HepG2 (cell line): Measurements from ENCODE around the gene PREX1. TPM values are rescaled to one million over a fixed set of nuclear protein-coding genes. Genes with fewer than 3 reads are reported as not detected.

Experiments
- ATAC-seq: fragments of 200-7000 bp; cut with Tn5 transposase; 3 replicates; pipeline ENCODE4 v1.9.1; 2020; ENCODE audit warnings: mild to moderate bottlenecking, moderate library complexity
- BruUV-seq: library from RNA; stranded (reverse); fragments of 400-500 nt; replicated peaks from 2 replicates; lab custom pipeline; 2021; lab: Mats Ljungman, UMichigan
- CTCF ChIA-PET: fragments of 300-600 bp; formaldehyde crosslinking; extraction: SDS; loops from one replicate; lab custom pipeline; 2021; ENCODE audit warnings: low total read pairs, inconsistent platforms, low intra/inter-chr PET ratio; lab: Yijun Ruan, JAX
- POLR2A ChIA-PET: fragments of 350-600 bp; sonication (Branson Sonifier 250); formaldehyde crosslinking; loops from one replicate; lab custom pipeline; 2020; ENCODE audit warnings: antibody characterized with exemption, inconsistent platforms; lab: Yijun Ruan, JAX
- DNase-seq: peaks from one replicate; pipeline ENCODE4 v3.0.0-alpha.2; 2015; ENCODE audit warnings: low spot score
- FAIRE-seq: peaks from 3 replicates; lab custom pipeline; 2011; peaks lifted over from hg19 to GRCh38; lab: Jason Lieb, UNC
- H2AFZ ChIP-seq: one replicate; pipeline ENCODE4 v1.6.1; 2011; ENCODE audit warnings: low read length, inconsistent platforms
- H3K27ac ChIP-seq: fragments of 300-600 bp; 3 replicates; pipeline ENCODE4 v1.8.0; 2011; ENCODE audit warnings: mixed run types, mild to moderate bottlenecking, mixed read lengths, low read length, inconsistent platforms; ENCODE audit not compliant: insufficient read depth; ENCODE audit errors: extremely low read length
- H3K27me3 ChIP-seq, 2 experiments: fragments of 200-600 bp in 1 of 2; 2 replicates in 1 of 2; 3 replicates in 1 of 2; pipeline versions ENCODE4 v1.6.0 to v1.8.0; 2011; ENCODE audit warnings: low read length in 2 of 2, mild to moderate bottlenecking in 2 of 2, moderate library complexity in 2 of 2, inconsistent platforms in 1 of 2; ENCODE audit not compliant: insufficient read depth in 2 of 2, control insufficient read depth in 1 of 2
- H3K36me3 ChIP-seq, 2 experiments: fragments of 200-600 bp in 1 of 2; replicated peaks in 1 of 2; 2 replicates in 1 of 2; 3 replicates in 1 of 2; pipeline versions ENCODE4 v1.5.1 to v1.8.0; 2011; ENCODE audit warnings: low read length in 2 of 2, inconsistent platforms in 1 of 2; ENCODE audit not compliant: insufficient read depth in 2 of 2, control insufficient read depth in 1 of 2
- H3K4me1 ChIP-seq: 2 replicates; pipeline ENCODE4 v1.5.1; 2012; ENCODE audit warnings: low read length, inconsistent platforms; ENCODE audit not compliant: insufficient read depth
- H3K4me2 ChIP-seq: 2 replicates; pipeline ENCODE4 v1.6.0; 2011; ENCODE audit warnings: low read depth, low read length, inconsistent platforms
- H3K4me3 ChIP-seq, 3 experiments: fragments of 200-600 bp in 1 of 3; sonication (generic), shearing (Covaris generic) in 1 of 3; replicated peaks in 1 of 3; 2 replicates each; pipeline ENCODE4 v1.5.1; 2011 to 2016; ENCODE audit warnings: low read length in 3 of 3, inconsistent platforms in 2 of 3, low read depth in 2 of 3, mild to moderate bottlenecking in 2 of 3, control low read depth in 1 of 3, mixed read lengths in 1 of 3; ENCODE audit not compliant: insufficient read depth in 1 of 3
- H3K79me2 ChIP-seq: one replicate; pipeline ENCODE4 v1.6.1; 2011; ENCODE audit warnings: low read length, inconsistent platforms; ENCODE audit not compliant: insufficient read depth
- H3K9ac ChIP-seq: 2 replicates; pipeline ENCODE4 v1.6.0; 2011; ENCODE audit warnings: mild to moderate bottlenecking, low read depth, low read length, inconsistent platforms; ENCODE audit not compliant: insufficient read depth
- H3K9me3 ChIP-seq: 2 replicates; pipeline ENCODE4 v1.5.1; 2012; ENCODE audit warnings: mild to moderate bottlenecking, low read length
- H4K20me1 ChIP-seq: 2 replicates; pipeline ENCODE4 v1.6.0; 2011; ENCODE audit warnings: inconsistent platforms, mild to moderate bottlenecking, low read length, moderate library complexity; ENCODE audit not compliant: insufficient read depth
- CBX1 ChIP-seq: IDR thresholded peaks from one replicate; pipeline ENCODE4 v1.6.1; 2016; ENCODE audit warnings: antibody characterized with exemption, low read depth
- FLYWCH1 ChIP-seq: sonication (generic); formaldehyde crosslinking; IDR thresholded peaks from 2 replicates; pipeline ENCODE4 v1.8.1; 2023; ENCODE audit warnings: mild to moderate bottlenecking, missing genetic modification reagents
- NAIF1 ChIP-seq: sonication (generic); formaldehyde crosslinking; IDR thresholded peaks from 2 replicates; pipeline ENCODE4 v1.5.0; 2020; ENCODE audit warnings: mild to moderate bottlenecking, missing genetic modification reagents, borderline replicate concordance
- PAXIP1 ChIP-seq: sonication (generic); formaldehyde crosslinking; conservative IDR thresholded peaks from 2 replicates; pipeline ENCODE4 v1.4.0; 2020; ENCODE audit warnings: mild to moderate bottlenecking, missing genetic modification reagents, moderate library complexity
- PCBP1 ChIP-seq: fragments of 200-400 bp; formaldehyde crosslinking; IDR thresholded peaks from 2 replicates; pipeline ENCODE4 v1.6.1; 2017; ENCODE audit warnings: mild to moderate bottlenecking, low read depth, low read length, borderline replicate concordance
- REST ChIP-seq, 2 experiments: IDR thresholded peaks; 2 replicates each; pipeline ENCODE4 v1.6.1; 2011 to 2012; ENCODE audit warnings: low read length in 2 of 2, borderline replicate concordance in 1 of 2, low read depth in 1 of 2, mild to moderate bottlenecking in 1 of 2, moderate library complexity in 1 of 2
- ZBED4 ChIP-seq: sonication (generic); formaldehyde crosslinking; IDR thresholded peaks from 2 replicates; pipeline ENCODE4 v1.4.0; 2020; ENCODE audit warnings: missing genetic modification reagents, borderline replicate concordance
- ZNF121 ChIP-seq: sonication (generic); formaldehyde crosslinking; IDR thresholded peaks from 2 replicates; pipeline ENCODE4 v1.5.0; 2020; ENCODE audit warnings: mild to moderate bottlenecking, missing genetic modification reagents
- ZNF350 ChIP-seq: sonication (generic); formaldehyde crosslinking; IDR thresholded peaks from 2 replicates; pipeline ENCODE4 v1.4.0; 2020; ENCODE audit warnings: mild to moderate bottlenecking, low read depth, missing genetic modification reagents, borderline replicate concordance
- ZNF362 ChIP-seq: sonication (generic); formaldehyde crosslinking; IDR thresholded peaks from 2 replicates; pipeline ENCODE4 v1.4.0; 2020; ENCODE audit warnings: missing genetic modification reagents, mild to moderate bottlenecking, borderline replicate concordance
- ZNF644 ChIP-seq: IDR thresholded peaks from 2 replicates; pipeline ENCODE4 v1.6.1; 2016; ENCODE audit warnings: low read depth
- ZNF747 ChIP-seq: sonication (generic); formaldehyde crosslinking; IDR thresholded peaks from 2 replicates; pipeline ENCODE4 v1.8.1; 2023; ENCODE audit warnings: missing genetic modification reagents, mild to moderate bottlenecking, borderline replicate concordance
- WGBS: methylation state at CpG from one replicate; pipeline ENCODE4 v1.1.6; 2017; ENCODE audit warnings: low lambda C conversion rate; 5-methylcytosine and 5-hydroxymethylcytosine counted together
- in situ Hi-C: cut with HindIII; loops from 2 replicates; pipeline ENCODE4 v1.10.0; 2017; ENCODE audit warnings: low pct_unique_long_range_greater_than_20kb; ENCODE audit not compliant: extremely low pct_ligation_motif_present
- intact Hi-C: fragments of 100-400 bp; cut with micrococcal nuclease; formaldehyde crosslinking; loops from one replicate; pipeline ENCODE4 v1.10.0; 2022; ENCODE audit not compliant: unreplicated experiment
- polyA plus RNA-seq, 8 experiments: library from polyadenylated mRNA; depleted of rRNA in 3 of 8; stranded (reverse) in 7 of 8; unstranded in 1 of 8; fragments of >200 nt; fragmentation: Illumina TruSeq in 4 of 8; extraction: Trizol in 4 of 8; gene quantifications; 2 replicates each; pipeline versions ENCODE4 v1.2.1 to v1.2.3, GENCODE V29; 2011 to 2016; ENCODE audit warnings: low read depth in 4 of 8, missing spikeins in 1 of 8, mixed read lengths in 1 of 8; ENCODE audit not compliant: insufficient read depth in 1 of 8
- total RNA-seq, 5 experiments: library from RNA; depleted of rRNA; stranded (reverse); fragments of >200 nt; fragmentation: Illumina TruSeq; extraction: Trizol; gene quantifications; 2 replicates each; pipeline ENCODE4 v1.2.3, GENCODE V29; 2016; ENCODE audit warnings: low read depth in 1 of 5

Gene PREX1
- total and polyA plus RNA-seq, 2 of the 13 experiments (the other 11 are each of a cell fraction or from before 2014, with no cell fraction given), result 0.02 to 0.04 TPM

GRCh38 chr20:48601798-48602197 lies 226.0 kb downstream of the PREX1 start:
- Histone ChIP-seq H4K20me1 (no peaks in the 10 kb centered on the region), H3K4me1 (peaks cover 16% of the 10 kb centered on the region), H3K9ac (no peak overlapping the region), H3K27ac (no peak overlapping the region), H3K27me3 (peaks cover 6 to 9% of the 10 kb centered on the region in 2 experiments; a peak in 2 of 5 replicates), H3K9me3 (no peaks in the 10 kb centered on the region), H2AFZ (no peak overlapping the region), H3K79me2 (no peaks in the 10 kb centered on the region), H3K4me2 (no peak overlapping the region), H3K4me3 (no peak overlapping the region), H3K36me3 (no peaks in the 10 kb centered on the region)
- FAIRE-seq, result no peak
- in situ Hi-C loops, result loop anchor here (25.0 kb wide), 1 partner anchor 189 kb away; no protein-coding TSS in a partner anchor
- 49% methylated on average over 5 of the region's 5 CpGs for WGBS
- BruUV-seq, result no TSS peak
- ChIA-PET CTCF (no interaction called here), POLR2A (no interaction called here)
- DNase-seq, result no peak
- ATAC-seq, result no peak
- intact Hi-C loops, result no loop called here
- TF ChIP-seq PAXIP1 (CRISPR knock-in tag) (no peak), REST (IDR thresholded peaks at IDR 0.05; ENCODE audit: borderline replicate concordance in 1 of 2, low read depth in 1 of 2, low read length in 2 of 2) (no peak), ZBED4 (CRISPR knock-in tag) (no peak), FLYWCH1 (CRISPR knock-in tag) (no peak), NAIF1 (no peak), ZNF747 (CRISPR knock-in tag) (no peak), ZNF121 (CRISPR knock-in tag) (no peak), PCBP1 (no peak), ZNF362 (CRISPR knock-in tag) (no peak), ZNF350 (CRISPR knock-in tag) (no peak), CBX1 (no peak), ZNF644 (CRISPR knock-in tag) (no peak)
